Keratinocyte (primary cell): ENCODE measurements around the gene STEAP1B. TPM values are rescaled to one million over a fixed set of nuclear protein-coding genes. Genes with fewer than 3 reads are reported as not detected.

Source experiments
- DNase-seq: peaks from one replicate; pipeline ENCODE4 v3.0.0-alpha.2; 2011; ENCODE audit warnings: low read depth, missing footprints, low spot score
- FAIRE-seq: peaks from 2 replicates; lab custom pipeline; 2011; peaks lifted over from hg19 to GRCh38; lab: Jason Lieb, UNC
- H2AFZ ChIP-seq: 2 replicates; pipeline ENCODE4 v1.6.0; 2012; ENCODE audit warnings: low read length, control low read depth, inconsistent platforms; ENCODE audit not compliant: control insufficient read depth
- H3K27ac ChIP-seq: 2 replicates; pipeline ENCODE4 v1.5.1; 2011; ENCODE audit warnings: low read length; ENCODE audit not compliant: control insufficient read depth, insufficient read depth
- H3K27me3 ChIP-seq: 3 replicates; pipeline ENCODE4 v1.6.0; 2011; ENCODE audit warnings: low read length; ENCODE audit not compliant: control insufficient read depth, insufficient read depth; ENCODE audit errors: extremely low read depth
- H3K36me3 ChIP-seq, 2 experiments: 2 replicates in 1 of 2; 3 replicates in 1 of 2; pipeline ENCODE4 v1.5.1; 2011; ENCODE audit warnings: low read length in 2 of 2, mild to moderate bottlenecking in 1 of 2; ENCODE audit not compliant: control insufficient read depth in 2 of 2, insufficient read depth in 2 of 2; ENCODE audit errors: extremely low read depth in 1 of 2
- H3K4me1 ChIP-seq: 3 replicates; pipeline ENCODE4 v1.5.1; 2011; ENCODE audit warnings: low read length; ENCODE audit not compliant: control insufficient read depth, insufficient read depth; ENCODE audit errors: extremely low read depth
- H3K4me2 ChIP-seq: 3 replicates; pipeline ENCODE4 v1.6.0; 2011; ENCODE audit warnings: low read depth, low read length; ENCODE audit not compliant: control insufficient read depth, insufficient read depth; ENCODE audit errors: extremely low read depth
- H3K4me3 ChIP-seq, 3 experiments: fragments of 200-600 bp in 1 of 3; sonication (generic) in 1 of 3; 2 replicates in 2 of 3; 3 replicates in 1 of 3; pipeline ENCODE4 v1.5.1; 2011 to 2016; ENCODE audit warnings: low read length in 3 of 3, mild to moderate bottlenecking in 3 of 3, control low read depth in 2 of 3, inconsistent platforms in 1 of 3, low read depth in 1 of 3, mixed read lengths in 1 of 3, mixed run types in 1 of 3, moderate library complexity in 1 of 3; ENCODE audit not compliant: control insufficient read depth in 2 of 3, insufficient read depth in 2 of 3; ENCODE audit errors: extremely low read depth in 1 of 3
- H3K79me2 ChIP-seq: 2 replicates; pipeline ENCODE4 v1.6.0; 2012; ENCODE audit warnings: low read length; ENCODE audit not compliant: control insufficient read depth, insufficient read depth
- H3K9ac ChIP-seq: 3 replicates; pipeline ENCODE4 v1.6.0; 2011; ENCODE audit warnings: low read length; ENCODE audit not compliant: control insufficient read depth, insufficient read depth; ENCODE audit errors: extremely low read depth
- H3K9me1 ChIP-seq: 3 replicates; pipeline ENCODE4 v1.6.0; 2011; ENCODE audit warnings: low read length; ENCODE audit not compliant: control insufficient read depth, insufficient read depth; ENCODE audit errors: extremely low read depth
- H3K9me3 ChIP-seq: 2 replicates; pipeline ENCODE4 v1.5.1; 2012; ENCODE audit warnings: low read depth, low read length; ENCODE audit not compliant: control insufficient read depth
- H4K20me1 ChIP-seq: 3 replicates; pipeline ENCODE4 v1.6.0; 2011; ENCODE audit warnings: low read length; ENCODE audit not compliant: control insufficient read depth, insufficient read depth; ENCODE audit errors: extremely low read depth
- EZH2 ChIP-seq: IDR thresholded peaks from one replicate; pipeline ENCODE4 v1.6.1; 2012; ENCODE audit warnings: inconsistent platforms, mild to moderate bottlenecking, low read length, moderate library complexity
- dilution Hi-C: fragments of 300-500 bp; cut with MboI; formaldehyde crosslinking; loops from one replicate; pipeline ENCODE4 v1.7.0; 2020; ENCODE audit warnings: low sequenced_read_pairs; ENCODE audit not compliant: extremely low pct_ligation_motif_present
- polyA plus RNA-seq, 5 experiments: library from polyadenylated mRNA; depleted of rRNA in 3 of 5; stranded (reverse) in 3 of 5; stranded (forward) in 1 of 5; unstranded in 1 of 5; fragments of >200 nt; gene quantifications; 1 replicate in 1 of 5; 2 replicates in 3 of 5; 3 replicates in 1 of 5; pipeline versions ENCODE4 v1.2.1 to v1.2.3, GENCODE V29; 2011 to 2012; ENCODE audit warnings: missing spikeins in 2 of 5, low read depth in 1 of 5, low replicate concordance in 1 of 5
- TF ChIP-seq, protein P1 (sequence below), 3 experiments: IDR thresholded peaks in 1 of 3; conservative IDR thresholded peaks in 1 of 3; optimal IDR thresholded peaks in 1 of 3; 2 replicates in 2 of 3; 3 replicates in 1 of 3; pipeline versions ENCODE3 to v1.5.1; 2011; ENCODE audit warnings: low read length in 3 of 3, mild to moderate bottlenecking in 3 of 3, moderate library complexity in 2 of 3, control low read depth in 1 of 3, inconsistent platforms in 1 of 3; ENCODE audit not compliant: insufficient read depth in 2 of 3; ENCODE audit errors: extremely low read depth in 1 of 3

Gene STEAP1B
- polyA plus RNA-seq, 1 donor (not counting 4 experiments of a cell fraction or from before 2014, with no cell fraction given) = 18.9 TPM

GRCh38 chr7:22390516-22390915, 109.5 kb downstream of the STEAP1B start:
- TF ChIP-seq EZH2 = no peak
- TF ChIP-seq, protein P1, sequence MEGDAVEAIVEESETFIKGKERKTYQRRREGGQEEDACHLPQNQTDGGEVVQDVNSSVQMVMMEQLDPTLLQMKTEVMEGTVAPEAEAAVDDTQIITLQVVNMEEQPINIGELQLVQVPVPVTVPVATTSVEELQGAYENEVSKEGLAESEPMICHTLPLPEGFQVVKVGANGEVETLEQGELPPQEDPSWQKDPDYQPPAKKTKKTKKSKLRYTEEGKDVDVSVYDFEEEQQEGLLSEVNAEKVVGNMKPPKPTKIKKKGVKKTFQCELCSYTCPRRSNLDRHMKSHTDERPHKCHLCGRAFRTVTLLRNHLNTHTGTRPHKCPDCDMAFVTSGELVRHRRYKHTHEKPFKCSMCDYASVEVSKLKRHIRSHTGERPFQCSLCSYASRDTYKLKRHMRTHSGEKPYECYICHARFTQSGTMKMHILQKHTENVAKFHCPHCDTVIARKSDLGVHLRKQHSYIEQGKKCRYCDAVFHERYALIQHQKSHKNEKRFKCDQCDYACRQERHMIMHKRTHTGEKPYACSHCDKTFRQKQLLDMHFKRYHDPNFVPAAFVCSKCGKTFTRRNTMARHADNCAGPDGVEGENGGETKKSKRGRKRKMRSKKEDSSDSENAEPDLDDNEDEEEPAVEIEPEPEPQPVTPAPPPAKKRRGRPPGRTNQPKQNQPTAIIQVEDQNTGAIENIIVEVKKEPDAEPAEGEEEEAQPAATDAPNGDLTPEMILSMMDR (optimal IDR thresholded peaks at IDR 0.05 in 1 of 3, IDR thresholded peaks at IDR 0.05 in 1 of 3, conservative IDR thresholded peaks at IDR 0.05 in 1 of 3; ENCODE audit: extremely low read depth in 1 of 3, insufficient read depth in 2 of 3, low read length in 3 of 3) = no peak
- Histone ChIP-seq H3K79me2 (no peaks in the 10 kb centered on the region), H3K27ac (no peak overlapping the region), H3K9me3 (no peaks in the 10 kb centered on the region), H3K36me3 (no peaks in the 10 kb centered on the region), H3K4me3 (no peak overlapping the region), H3K4me2 (no peak overlapping the region), H2AFZ (no peak overlapping the region), H3K27me3 (no peaks in the 10 kb centered on the region), H4K20me1 (no peaks in the 10 kb centered on the region), H3K4me1 (no peaks in the 10 kb centered on the region), H3K9me1 (no peaks in the 10 kb centered on the region), H3K9ac (no peak overlapping the region)
- dilution Hi-C loops = no loop called here
- DNase-seq (no peak), FAIRE-seq (peak; percentile 13)

DNA sequence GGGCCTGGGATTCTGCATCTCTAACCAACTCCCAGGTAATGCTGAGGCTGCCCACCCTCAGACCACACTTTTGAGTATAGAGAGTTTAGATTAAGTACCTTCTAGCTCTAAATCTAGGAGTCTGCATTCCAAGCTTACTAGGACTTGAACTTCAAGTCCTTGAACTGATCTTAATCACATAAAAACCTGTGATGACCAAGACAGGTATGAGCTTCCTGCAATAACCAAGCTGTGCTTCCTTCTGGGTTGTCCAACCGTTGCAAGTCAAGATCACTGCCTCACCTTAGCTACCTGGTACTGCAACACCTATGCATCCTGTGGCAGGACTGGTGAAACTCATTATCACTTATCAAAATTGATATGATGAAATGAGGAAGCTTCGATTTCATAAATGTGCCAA, 110.1 kb downstream of the STEAP1B start:
- Histone ChIP-seq H3K27ac (no peak overlapping the region), H4K20me1 (no peaks in the 10 kb centered on the region), H3K4me1 (no peaks in the 10 kb centered on the region), H3K4me3 (no peak overlapping the region), H2AFZ (no peak overlapping the region), H3K79me2 (no peaks in the 10 kb centered on the region), H3K9ac (no peak overlapping the region), H3K27me3 (no peaks in the 10 kb centered on the region), H3K36me3 (no peaks in the 10 kb centered on the region), H3K9me3 (no peaks in the 10 kb centered on the region), H3K4me2 (no peak overlapping the region), H3K9me1 (no peaks in the 10 kb centered on the region)
- dilution Hi-C loops = no loop called here
- DNase-seq (no peak), FAIRE-seq (peak; percentile 17)
- no peak for TF ChIP-seq EZH2
- TF ChIP-seq, protein P1 (optimal IDR thresholded peaks at IDR 0.05 in 1 of 3, IDR thresholded peaks at IDR 0.05 in 1 of 3, conservative IDR thresholded peaks at IDR 0.05 in 1 of 3; ENCODE audit: extremely low read depth in 1 of 3, insufficient read depth in 2 of 3, low read length in 3 of 3) = no peak
